Measurements from ENCODE around the gene STX19.
"Not testable (repeated sequence)": the region's sequence is repeated elsewhere in the genome, so short reads cannot be mapped to it uniquely, and the experiment has no call there.

Gene STX19

DNA sequence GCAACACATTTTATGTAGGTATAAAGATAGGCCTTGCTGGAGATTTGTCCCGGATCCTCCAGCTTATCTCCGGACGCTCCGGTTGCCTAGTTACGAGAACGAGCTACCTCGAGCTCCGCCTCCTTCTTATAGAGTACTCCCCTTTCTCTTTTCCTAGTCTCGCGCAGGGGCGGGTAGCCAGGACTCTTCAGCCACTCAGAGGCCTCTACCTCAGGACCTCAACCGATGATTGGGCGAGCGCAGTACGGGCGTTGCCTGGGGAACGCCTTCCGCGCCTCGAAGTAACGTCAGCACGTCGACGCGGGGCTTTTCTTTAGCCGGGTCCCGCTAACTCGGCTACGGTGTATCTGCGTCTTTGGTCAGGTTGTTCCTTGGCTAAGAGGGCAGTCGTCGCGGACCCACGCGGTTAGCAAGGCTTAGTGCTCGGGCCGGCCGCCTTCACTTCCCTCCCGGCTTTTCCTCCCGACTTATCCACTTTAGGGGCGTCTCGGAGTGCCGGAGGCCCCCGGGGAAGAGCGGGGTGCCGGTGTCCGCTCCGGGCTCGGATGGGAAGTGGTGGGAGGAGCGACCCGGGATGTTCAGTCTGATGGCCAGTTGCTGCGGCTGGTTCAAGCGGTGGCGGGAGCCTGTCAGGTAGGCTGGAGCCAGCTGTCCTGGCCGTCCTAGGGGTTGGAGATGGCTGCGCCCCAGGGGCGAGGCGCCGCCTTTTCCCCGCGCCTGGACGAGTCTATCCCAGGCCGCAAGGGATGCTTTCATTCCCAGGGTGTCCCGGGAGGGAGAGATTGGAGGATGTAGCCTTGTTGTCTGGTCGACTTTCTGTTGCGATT is 48.3 kb downstream of the STX19 start, which contains the start of gene ARL13B:
TSS of gene ARL13B (plus strand) at position 306 of the 827 bp plus-strand sequence. CDS start at position 575, 269 bp downstream.
- DNase-seq, result peak; percentile 57 to 99 (median 94)

DNA sequence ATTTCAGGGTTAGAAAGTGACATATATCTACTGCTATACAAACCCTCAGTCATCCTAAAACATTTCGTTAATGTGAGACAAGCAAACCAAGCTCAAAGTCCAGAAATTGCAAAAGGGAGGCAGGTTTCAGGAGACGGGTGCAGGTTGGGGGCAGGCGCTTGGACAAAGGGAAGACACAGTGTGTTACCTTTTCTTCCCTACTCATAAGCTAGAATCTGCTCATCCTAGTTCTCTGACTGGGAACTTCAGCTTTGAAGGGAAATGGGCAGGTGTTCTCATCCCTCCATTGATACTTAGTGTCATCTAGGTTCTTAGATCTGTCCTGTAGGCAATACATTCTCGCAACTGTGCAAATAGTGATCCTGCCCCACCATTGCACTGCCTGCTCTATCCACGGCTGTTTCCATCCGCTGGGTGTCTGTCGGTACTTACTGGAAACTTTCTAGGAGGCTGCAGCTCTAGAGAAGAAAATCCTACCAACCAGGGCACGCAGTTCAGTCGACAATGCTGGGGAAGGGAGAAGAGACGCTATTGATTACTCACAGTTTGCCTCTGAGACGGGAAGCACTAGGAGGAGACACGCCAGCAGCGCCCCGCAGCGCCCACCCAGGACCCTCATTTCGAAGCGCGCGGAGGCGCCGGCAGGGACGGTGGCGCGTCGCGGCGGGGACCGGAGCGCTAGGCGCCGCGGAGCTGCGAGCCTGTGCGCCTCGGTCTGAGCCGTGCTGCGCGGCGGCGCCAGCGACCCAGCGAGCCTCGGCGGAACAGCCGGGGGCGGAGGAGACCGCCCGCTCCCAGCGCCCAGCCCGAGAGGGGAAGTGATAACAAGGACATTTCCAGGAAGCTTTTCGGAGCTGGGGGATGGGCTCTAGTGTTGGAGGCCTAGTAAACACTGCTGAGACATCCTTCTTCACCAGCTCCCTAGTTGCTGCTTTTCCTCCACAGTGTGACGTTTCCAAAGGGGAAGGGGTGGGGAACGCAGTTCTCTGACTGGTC is 55.0 kb downstream of the STX19 start, which contains the start of gene PROS1:
TSS of gene PROS1 (minus strand) at position 766 of the 996 bp plus-strand sequence. CDS start at position 619, 147 bp downstream.
- peak; percentile 9 to 84 (median 49) for DNase-seq

DNA sequence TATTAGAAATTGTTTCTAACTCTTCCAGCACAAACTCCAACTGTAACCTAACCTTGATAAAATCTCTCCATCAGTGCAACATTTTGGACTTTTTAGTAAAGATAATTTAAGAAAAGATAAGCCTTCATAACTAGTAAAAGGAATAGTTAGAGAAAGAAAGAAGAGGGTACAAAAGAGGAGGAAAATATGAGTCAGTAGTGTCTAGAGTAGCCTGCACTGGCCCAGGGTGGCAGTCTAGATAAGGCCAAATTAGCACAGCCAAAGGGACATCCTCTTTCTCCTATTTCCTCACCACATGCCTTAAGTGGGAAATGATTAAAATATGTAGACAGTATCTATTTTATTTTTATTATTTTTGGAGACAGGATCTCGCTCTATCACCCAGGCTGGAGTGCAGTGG is 58.4 kb downstream of the STX19 start:
- no peak for DNase-seq

- no peak for DNase-seq
Measured at GRCh38 chr3:93969443-93969842, 59.0 kb downstream of the STX19 start.

- not testable (repeated sequence) for DNase-seq
Measured at GRCh38 chr3:93965106-93965505, 63.3 kb downstream of the STX19 start.
